Bronchial epithelial cell (primary cell): Measurements from ENCODE around the gene CHST14. TPM values are rescaled to one million over a fixed set of nuclear protein-coding genes. Genes with fewer than 3 reads are reported as not detected.

Experiments
- DNase-seq: peaks from one replicate; pipeline ENCODE4 v3.0.0-alpha.2; 2010; ENCODE audit warnings: low read depth
- FAIRE-seq: peaks from 2 replicates; lab custom pipeline; 2011; peaks lifted over from hg19 to GRCh38; lab: Jason Lieb, UNC
- H3K27me3 ChIP-seq: 2 replicates; pipeline ENCODE4 v1.5.1; 2011; ENCODE audit warnings: low read length; ENCODE audit not compliant: control insufficient read depth, insufficient read depth
- H3K36me3 ChIP-seq: 2 replicates; pipeline ENCODE4 v1.5.1; 2011; ENCODE audit warnings: low read length; ENCODE audit not compliant: control insufficient read depth, insufficient read depth
- H3K4me3 ChIP-seq: 2 replicates; pipeline ENCODE4 v1.5.1; 2011; ENCODE audit warnings: mild to moderate bottlenecking, low read depth, low read length, control low read depth
- total RNA-seq: library from RNA; depleted of rRNA; stranded (reverse); fragments of >200 nt; gene quantifications from 2 replicates; pipeline ENCODE4 v1.2.1, GENCODE V29; 2014
- TF ChIP-seq, protein P1 (sequence below): IDR thresholded peaks from 2 replicates; pipeline ENCODE4 v1.5.1; 2011; ENCODE audit warnings: mild to moderate bottlenecking, moderate library complexity, low read length, control low read depth, inconsistent platforms; ENCODE audit not compliant: insufficient read depth, severe bottlenecking

Gene CHST14
- total RNA-seq, 1 donor from 2014 or later = 1.1 TPM

DNA sequence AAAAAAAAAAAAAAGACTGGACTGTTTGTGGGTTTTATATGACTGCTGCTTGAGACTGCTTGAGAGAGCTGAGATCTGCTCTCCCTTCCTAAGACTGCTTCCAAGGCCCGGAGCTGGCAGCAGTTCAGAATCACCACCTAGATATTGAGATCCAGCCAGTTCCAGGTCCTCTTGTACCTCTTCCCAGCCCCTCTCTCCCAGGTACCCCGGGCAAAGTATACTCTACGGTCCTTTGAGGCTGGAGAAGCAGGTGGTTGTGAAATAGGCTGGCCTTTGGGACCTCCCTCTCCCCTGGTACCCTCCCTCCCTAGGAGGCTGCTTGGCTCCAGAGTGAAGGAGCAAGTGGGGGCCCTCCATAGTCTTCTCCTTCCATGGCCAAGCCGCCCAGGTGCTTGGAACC is 42.6 kb upstream of the CHST14 start:
- TF ChIP-seq, protein P1, sequence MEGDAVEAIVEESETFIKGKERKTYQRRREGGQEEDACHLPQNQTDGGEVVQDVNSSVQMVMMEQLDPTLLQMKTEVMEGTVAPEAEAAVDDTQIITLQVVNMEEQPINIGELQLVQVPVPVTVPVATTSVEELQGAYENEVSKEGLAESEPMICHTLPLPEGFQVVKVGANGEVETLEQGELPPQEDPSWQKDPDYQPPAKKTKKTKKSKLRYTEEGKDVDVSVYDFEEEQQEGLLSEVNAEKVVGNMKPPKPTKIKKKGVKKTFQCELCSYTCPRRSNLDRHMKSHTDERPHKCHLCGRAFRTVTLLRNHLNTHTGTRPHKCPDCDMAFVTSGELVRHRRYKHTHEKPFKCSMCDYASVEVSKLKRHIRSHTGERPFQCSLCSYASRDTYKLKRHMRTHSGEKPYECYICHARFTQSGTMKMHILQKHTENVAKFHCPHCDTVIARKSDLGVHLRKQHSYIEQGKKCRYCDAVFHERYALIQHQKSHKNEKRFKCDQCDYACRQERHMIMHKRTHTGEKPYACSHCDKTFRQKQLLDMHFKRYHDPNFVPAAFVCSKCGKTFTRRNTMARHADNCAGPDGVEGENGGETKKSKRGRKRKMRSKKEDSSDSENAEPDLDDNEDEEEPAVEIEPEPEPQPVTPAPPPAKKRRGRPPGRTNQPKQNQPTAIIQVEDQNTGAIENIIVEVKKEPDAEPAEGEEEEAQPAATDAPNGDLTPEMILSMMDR = no peak
- Histone ChIP-seq H3K36me3 (no peaks in the 10 kb centered on the region), H3K4me3 (no peak overlapping the region), H3K27me3 (peaks cover 5% of the 10 kb centered on the region)
- FAIRE-seq (no peak), DNase-seq (no peak)

DNA sequence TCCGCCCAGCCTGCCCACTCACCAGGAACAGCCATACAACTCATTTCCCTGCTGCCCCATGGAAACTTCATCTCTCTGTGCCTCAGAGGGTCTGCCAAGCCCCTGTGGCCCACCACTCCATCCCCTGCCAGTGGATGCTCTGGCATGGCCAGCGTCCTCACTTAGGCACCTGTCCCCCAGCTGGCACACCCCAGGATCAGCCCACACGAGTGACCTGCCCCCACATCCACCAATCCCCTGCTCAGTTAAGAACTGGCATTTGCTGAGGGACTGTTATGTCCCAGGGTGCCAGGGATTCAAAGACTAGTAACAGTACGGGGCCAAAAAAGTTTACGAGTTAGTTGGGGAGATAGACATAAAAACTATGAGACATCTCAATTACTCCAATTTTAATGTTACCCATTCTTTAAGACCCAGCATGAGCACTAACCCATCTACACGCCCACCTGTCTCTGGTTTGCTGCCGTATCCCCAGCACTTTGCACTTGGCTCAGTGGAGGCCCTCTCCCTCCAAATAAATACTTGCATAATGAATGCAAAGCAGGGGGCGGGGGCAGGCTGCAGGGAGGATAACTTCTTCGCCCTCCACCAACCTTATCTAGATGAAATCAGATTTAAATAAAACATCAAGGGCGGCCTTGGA is 41.6 kb upstream of the CHST14 start:
- DNase-seq (no peak), FAIRE-seq (no peak)
- peaks cover 5% of the 10 kb centered on the region for H3K27me3 ChIP-seq
- H3K4me3 ChIP-seq = no peak overlapping the region
- TF ChIP-seq, protein P1 = no peak
- no peaks in the 10 kb centered on the region for H3K36me3 ChIP-seq

DNA sequence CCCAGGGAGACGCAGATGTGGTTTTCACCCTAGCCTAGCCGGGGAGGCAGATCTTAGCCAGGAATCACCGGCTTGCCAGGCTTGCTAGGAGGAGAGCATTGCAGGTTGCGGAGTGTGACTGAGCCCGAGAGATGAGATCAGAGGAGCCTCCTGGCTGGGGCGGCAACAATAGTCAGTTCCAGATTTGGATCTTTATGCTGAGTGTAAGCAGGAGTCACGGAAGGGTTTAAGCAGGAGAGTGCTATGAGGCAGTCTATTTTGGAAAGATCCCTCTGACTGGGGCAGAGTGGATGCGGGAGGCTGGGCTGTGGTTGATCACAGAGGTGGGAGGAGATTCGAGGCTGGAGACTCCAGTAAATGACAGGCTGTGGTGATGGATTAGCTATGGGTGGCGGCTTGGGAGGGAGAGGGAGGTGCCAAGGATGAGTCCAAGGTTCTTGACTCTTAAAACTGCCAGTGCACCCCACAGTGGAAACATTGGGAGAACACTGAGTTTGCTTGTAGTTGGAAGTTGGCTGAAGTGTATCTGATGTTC is 40.4 kb upstream of the CHST14 start:
- Histone ChIP-seq H3K36me3 (no peaks in the 10 kb centered on the region), H3K4me3 (no peak overlapping the region), H3K27me3 (peaks cover 9% of the 10 kb centered on the region)
- TF ChIP-seq, protein P1 = no peak
- FAIRE-seq = no peak
- DNase-seq = no peak

- Histone ChIP-seq H3K27me3 (peaks cover 24% of the 10 kb centered on the region), H3K4me3 (no peak overlapping the region), H3K36me3 (no peaks in the 10 kb centered on the region)
- DNase-seq (no peak), FAIRE-seq (no peak)
- TF ChIP-seq, protein P1 = no peak
Measured at GRCh38 chr15:40435023-40435709, 35.6 kb upstream of the CHST14 start.

DNA sequence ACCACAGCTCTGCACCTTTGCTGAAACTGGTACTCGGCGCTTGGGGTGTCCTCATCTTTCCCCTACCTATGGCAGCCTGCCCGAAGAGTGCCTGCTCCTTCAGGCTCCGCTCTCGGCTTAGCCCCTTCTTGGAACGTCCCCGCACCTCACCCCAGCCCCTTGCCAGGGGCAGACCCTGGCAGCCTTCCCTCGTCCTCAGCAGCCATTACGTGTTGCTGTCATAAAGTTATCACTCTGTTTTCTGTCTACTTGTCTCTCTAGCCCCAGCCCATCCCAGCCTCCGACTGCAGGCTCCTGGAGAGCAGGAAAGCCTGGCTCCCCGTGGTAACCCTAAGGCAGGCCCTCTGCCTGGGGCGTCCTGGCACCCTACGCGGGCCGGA is 35.1 kb upstream of the CHST14 start:
- FAIRE-seq (no peak), DNase-seq (no peak)
- Histone ChIP-seq H3K4me3 (peak overlapping the region; percentile 11), H3K36me3 (no peaks in the 10 kb centered on the region), H3K27me3 (peaks cover 24% of the 10 kb centered on the region)
- TF ChIP-seq, protein P1 = no peak
